ENCODE measurements around the gene SUN3. TPM values are rescaled to one million over a fixed set of nuclear protein-coding genes. Genes with fewer than 3 reads are reported as not detected.

Gene SUN3
- total RNA-seq, 1 experiment from 2014 or later: not detected

GRCh38 chr7:47941136-47941844 is 87.6 kb downstream of the SUN3 start:
- Mint-ChIP-seq H3K36me3 (no peaks in the 10 kb centered on the region), H3K9me3 (no peaks in the 10 kb centered on the region), H3K27me3 (ENCODE audit: low read depth) (no peaks in the 10 kb centered on the region), H3K27ac (no peak overlapping the region), H3K4me1 (peaks cover 43% of the 10 kb centered on the region), H3K4me3 (no peak overlapping the region)
- TF ChIP-seq MYBL2 (CRISPR knock-in tag; IDR thresholded peaks at IDR 0.05) (no peak), NR3C1 (CRISPR knock-in tag; conservative IDR thresholded peaks at IDR 0.05; ENCODE audit: low read depth) (no peak), JAZF1 (CRISPR knock-in tag; IDR thresholded peaks at IDR 0.05) (no peak), IRF1 (CRISPR knock-in tag; IDR thresholded peaks at IDR 0.05) (no peak)
- ChIA-PET CTCF (interaction anchor here (0.8 to 1.8 kb wide), 7 partner anchors 27 to 675 kb away, joined by 3 to 7 read pairs (median 4); no protein-coding TSS in a partner anchor), POLR2A (no interaction called here)
- DNase-seq (ENCODE audit: low spot score) (no peak), ATAC-seq (peak; percentile 9; the same call in 1 of the 2 replicates)

DNA sequence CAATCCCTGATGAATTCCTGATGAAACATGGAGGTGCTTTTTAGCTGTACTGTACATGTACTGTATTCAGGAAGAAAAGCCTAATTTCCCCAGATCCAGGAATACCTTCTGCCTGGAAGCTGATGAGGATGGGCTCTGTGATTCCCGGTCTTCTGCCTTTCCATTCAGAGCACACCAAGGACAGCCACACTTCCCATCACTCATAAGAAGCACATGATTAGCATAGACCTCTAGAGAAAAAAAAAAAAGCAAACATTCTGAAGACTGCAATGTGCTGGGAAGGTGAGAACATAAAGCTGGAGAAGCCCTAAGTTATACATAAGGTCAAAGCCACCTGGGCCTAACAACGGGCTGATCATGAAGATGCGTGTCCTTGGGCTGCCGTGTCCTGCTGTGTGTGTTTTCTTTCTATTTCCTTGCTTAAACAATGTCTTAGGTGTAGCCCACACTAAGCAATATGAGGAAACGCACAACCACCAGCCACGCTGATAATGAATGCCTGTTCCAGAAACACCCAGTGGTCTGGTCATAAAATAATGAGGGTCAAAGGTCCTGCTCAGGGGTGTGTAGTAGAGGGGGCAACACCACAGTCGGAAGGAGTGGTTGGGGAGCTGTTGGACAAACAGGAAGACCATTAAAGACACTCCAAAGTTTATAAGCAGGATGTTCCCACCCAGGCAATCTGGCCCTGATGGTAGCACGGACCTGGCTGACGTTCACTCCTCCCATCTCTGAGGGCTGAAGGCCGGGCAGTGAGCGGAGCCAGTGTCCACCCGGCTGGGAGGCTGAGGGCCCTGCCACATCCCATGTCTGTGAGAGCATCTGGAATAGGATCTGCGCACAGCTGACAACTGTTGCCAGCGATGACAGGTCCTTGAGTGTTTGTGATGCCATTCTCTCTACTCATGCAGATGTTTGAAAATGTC is 88.6 kb downstream of the SUN3 start:
- Mint-ChIP-seq H3K27ac (no peak overlapping the region), H3K4me3 (no peak overlapping the region), H3K4me1 (peaks cover 48% of the 10 kb centered on the region), H3K27me3 (ENCODE audit: low read depth) (no peaks in the 10 kb centered on the region), H3K36me3 (no peaks in the 10 kb centered on the region), H3K9me3 (no peaks in the 10 kb centered on the region)
- no peak for ATAC-seq
- DNase-seq (ENCODE audit: low spot score): no peak
- POLR2A ChIA-PET: no interaction called here
- CTCF ChIA-PET: interaction anchor here (0.8 to 1.8 kb wide), 6 partner anchors 28 to 674 kb away, joined by 3 to 7 read pairs (median 4); no protein-coding TSS in a partner anchor
- TF ChIP-seq ATF1 (CRISPR knock-in tag; IDR thresholded peaks at IDR 0.05) (no peak), FOXJ3 (CRISPR knock-in tag; IDR thresholded peaks at IDR 0.05; ENCODE audit: borderline replicate concordance) (no peak), NR1H2 (CRISPR knock-in tag; IDR thresholded peaks at IDR 0.05) (no peak), ZNF512 (CRISPR knock-in tag; IDR thresholded peaks at IDR 0.05; ENCODE audit: borderline replicate concordance) (no peak), TCF7 (CRISPR knock-in tag; IDR thresholded peaks at IDR 0.05; ENCODE audit: low read depth) (no peak), MXD4 (CRISPR knock-in tag; IDR thresholded peaks at IDR 0.05; ENCODE audit: borderline replicate concordance) (no peak)

DNA sequence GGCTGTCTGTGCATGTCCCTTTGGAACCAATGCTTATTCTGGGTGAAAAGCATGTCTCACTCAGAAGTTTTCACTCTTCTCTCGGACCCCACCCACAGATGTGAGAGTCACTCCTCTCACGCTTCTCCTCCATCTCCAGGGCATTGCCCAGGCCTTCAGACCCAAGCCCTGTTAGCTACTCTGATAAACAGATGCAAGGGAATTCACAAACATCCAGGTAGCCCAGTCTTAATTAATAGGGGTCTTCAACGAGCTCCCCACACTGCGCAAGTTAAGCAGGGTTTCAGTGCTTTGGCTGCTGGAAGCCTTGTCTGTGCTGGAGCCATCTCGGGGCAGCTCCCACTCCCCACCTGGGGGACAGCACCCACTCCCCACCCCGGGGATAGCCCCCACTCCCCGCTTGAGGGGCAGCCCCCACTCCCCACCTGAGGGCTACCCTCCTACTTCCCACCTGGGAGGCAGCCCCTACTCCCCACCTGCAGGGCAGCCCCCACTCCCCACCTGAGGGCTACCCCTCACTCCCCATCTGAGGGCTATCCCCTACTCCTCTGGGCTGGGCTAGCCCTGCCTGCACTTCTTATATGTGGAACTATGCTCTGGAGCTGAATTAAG is 89.4 kb downstream of the SUN3 start:
- Mint-ChIP-seq H3K9me3 (no peaks in the 10 kb centered on the region), H3K27me3 (ENCODE audit: low read depth) (no peaks in the 10 kb centered on the region), H3K36me3 (no peaks in the 10 kb centered on the region), H3K4me3 (no peak overlapping the region), H3K27ac (no peak overlapping the region), H3K4me1 (peaks cover 48% of the 10 kb centered on the region)
- ChIA-PET POLR2A (no interaction called here), CTCF (interaction anchor here (1.2 to 3.0 kb wide), 6 partner anchors 42 to 673 kb away, joined by 3 to 20 read pairs (median 10); no protein-coding TSS in a partner anchor)
- DNase-seq (ENCODE audit: low spot score): no peak
- ATAC-seq: no peak
- TF ChIP-seq SMAD3 (CRISPR knock-in tag; IDR thresholded peaks at IDR 0.05; ENCODE audit: borderline replicate concordance) (no peak), ELF4 (CRISPR knock-in tag; IDR thresholded peaks at IDR 0.05; ENCODE audit: low read depth) (no peak)
- TF ChIP-seq, protein P1, sequence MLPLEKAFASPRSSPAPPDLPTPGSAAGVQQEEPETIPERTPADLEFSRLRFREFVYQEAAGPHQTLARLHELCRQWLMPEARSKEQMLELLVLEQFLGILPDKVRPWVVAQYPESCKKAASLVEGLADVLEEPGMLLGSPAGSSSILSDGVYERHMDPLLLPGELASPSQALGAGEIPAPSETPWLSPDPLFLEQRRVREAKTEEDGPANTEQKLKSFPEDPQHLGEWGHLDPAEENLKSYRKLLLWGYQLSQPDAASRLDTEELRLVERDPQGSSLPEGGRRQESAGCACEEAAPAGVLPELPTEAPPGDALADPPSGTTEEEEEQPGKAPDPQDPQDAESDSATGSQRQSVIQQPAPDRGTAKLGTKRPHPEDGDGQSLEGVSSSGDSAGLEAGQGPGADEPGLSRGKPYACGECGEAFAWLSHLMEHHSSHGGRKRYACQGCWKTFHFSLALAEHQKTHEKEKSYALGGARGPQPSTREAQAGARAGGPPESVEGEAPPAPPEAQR (CRISPR knock-in tag; IDR thresholded peaks at IDR 0.05): no peak
